ENCODE results near the gene SEZ6L.

DNA sequence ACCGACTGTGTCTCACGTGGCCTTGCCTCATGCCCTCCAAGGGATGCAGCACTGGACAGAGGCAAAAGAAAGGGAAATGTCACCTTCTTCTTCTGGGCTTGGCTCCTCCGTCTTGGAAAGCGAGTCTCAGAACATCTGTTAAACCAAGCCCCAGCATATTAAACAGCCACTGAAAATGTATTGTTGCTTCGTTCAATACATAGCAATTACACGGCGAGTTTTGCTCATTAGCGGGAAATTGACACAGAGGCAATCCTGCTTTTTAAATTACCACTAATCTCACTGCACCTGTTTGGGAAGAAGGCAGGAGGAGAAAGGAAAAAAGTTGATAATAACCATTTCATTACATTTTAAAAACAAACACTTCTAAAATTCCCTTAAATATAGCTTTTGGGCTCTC is 72.1 kb downstream of the SEZ6L start:
- no peak for TF ChIP-seq ZNF274 (IDR thresholded peaks at IDR 0.05; ENCODE audit: low read depth, low read length)
- no peak for TF ChIP-seq YY1 (IDR thresholded peaks at IDR 0.05; ENCODE audit: insufficient read depth, insufficient read length)
- TF ChIP-seq SUZ12 (IDR thresholded peaks at IDR 0.05; ENCODE audit: extremely low read depth, insufficient read depth, insufficient read length): no peak
